HEK293T (cell line): Measurements from ENCODE around the gene ECPAS.

ENCODE experiments used
- CTCF ChIA-PET: fragments of 350-600 bp; formaldehyde crosslinking; extraction: SDS; loops from one replicate; lab custom pipeline; 2021; ENCODE audit warnings: antibody characterized with exemption, inconsistent platforms; lab: Yijun Ruan, JAX
- POLR2A ChIA-PET: fragments of 350-600 bp; formaldehyde crosslinking; extraction: SDS; loops from one replicate; lab custom pipeline; 2020; ENCODE audit warnings: antibody characterized with exemption, inconsistent platforms; lab: Yijun Ruan, JAX
- DNase-seq: peaks from one replicate; pipeline ENCODE4 v3.0.0; 2012; ENCODE audit warnings: mixed read lengths; ENCODE audit errors: extremely low spot score
- ARNT ChIP-seq: fragments of 450-650 bp; IDR thresholded peaks from 2 replicates; pipeline ENCODE4 v1.6.1; 2017; ENCODE audit warnings: mild to moderate bottlenecking
- BHLHE40 ChIP-seq: fragments of 450-650 bp; IDR thresholded peaks from 2 replicates; pipeline ENCODE4 v1.6.1; 2016; ENCODE audit warnings: mild to moderate bottlenecking, moderate library complexity, borderline replicate concordance
- CTBP1 ChIP-seq: fragments of 450-650 bp; IDR thresholded peaks from 2 replicates; pipeline ENCODE4 v1.6.1; 2016; ENCODE audit warnings: borderline replicate concordance
- ELF4 ChIP-seq: fragments of 450-650 bp; IDR thresholded peaks from 2 replicates; pipeline ENCODE4 v1.6.1; 2017; ENCODE audit warnings: antibody characterized with exemption
- FOXA1 ChIP-seq: fragments of 450-650 bp; IDR thresholded peaks from 2 replicates; pipeline ENCODE4 v1.6.1; 2016; ENCODE audit warnings: mild to moderate bottlenecking
- FOXK2 ChIP-seq: fragments of 450-650 bp; IDR thresholded peaks from 2 replicates; pipeline ENCODE4 v1.6.1; 2016; ENCODE audit warnings: mild to moderate bottlenecking
- FOXM1 ChIP-seq: fragments of 450-650 bp; IDR thresholded peaks from 2 replicates; pipeline ENCODE4 v1.6.1; 2017; ENCODE audit warnings: mild to moderate bottlenecking, borderline replicate concordance
- HDGF ChIP-seq: fragments of 450-650 bp; IDR thresholded peaks from 2 replicates; pipeline ENCODE4 v1.6.1; 2017; ENCODE audit warnings: antibody characterized with exemption, borderline replicate concordance
- L3MBTL2 ChIP-seq: fragments of 450-650 bp; conservative IDR thresholded peaks from 2 replicates; pipeline ENCODE4 v1.6.1; 2016; ENCODE audit warnings: mild to moderate bottlenecking
- LEF1 ChIP-seq: fragments of 450-650 bp; IDR thresholded peaks from 2 replicates; pipeline ENCODE4 v1.6.1; 2017; ENCODE audit warnings: mild to moderate bottlenecking, borderline replicate concordance
- NFRKB ChIP-seq: fragments of 450-650 bp; IDR thresholded peaks from 2 replicates; pipeline ENCODE4 v1.6.1; 2016; ENCODE audit warnings: mild to moderate bottlenecking, moderate library complexity
- SP1 ChIP-seq: fragments of 450-650 bp; IDR thresholded peaks from 2 replicates; pipeline ENCODE4 v1.6.1; 2017
- SUZ12 ChIP-seq: fragments of 450-650 bp; IDR thresholded peaks from 2 replicates; pipeline ENCODE4 v1.6.1; 2016; ENCODE audit warnings: mild to moderate bottlenecking
- TARDBP ChIP-seq: fragments of 450-650 bp; IDR thresholded peaks from 2 replicates; pipeline ENCODE4 v1.6.1; 2016
- ZNF384 ChIP-seq: fragments of 450-650 bp; IDR thresholded peaks from 2 replicates; pipeline ENCODE4 v1.6.1; 2016
- TF ChIP-seq, protein P1 (sequence below): fragments of 450-650 bp; IDR thresholded peaks from 2 replicates; pipeline ENCODE4 v1.6.1; 2016

The ECPAS gene

DNA sequence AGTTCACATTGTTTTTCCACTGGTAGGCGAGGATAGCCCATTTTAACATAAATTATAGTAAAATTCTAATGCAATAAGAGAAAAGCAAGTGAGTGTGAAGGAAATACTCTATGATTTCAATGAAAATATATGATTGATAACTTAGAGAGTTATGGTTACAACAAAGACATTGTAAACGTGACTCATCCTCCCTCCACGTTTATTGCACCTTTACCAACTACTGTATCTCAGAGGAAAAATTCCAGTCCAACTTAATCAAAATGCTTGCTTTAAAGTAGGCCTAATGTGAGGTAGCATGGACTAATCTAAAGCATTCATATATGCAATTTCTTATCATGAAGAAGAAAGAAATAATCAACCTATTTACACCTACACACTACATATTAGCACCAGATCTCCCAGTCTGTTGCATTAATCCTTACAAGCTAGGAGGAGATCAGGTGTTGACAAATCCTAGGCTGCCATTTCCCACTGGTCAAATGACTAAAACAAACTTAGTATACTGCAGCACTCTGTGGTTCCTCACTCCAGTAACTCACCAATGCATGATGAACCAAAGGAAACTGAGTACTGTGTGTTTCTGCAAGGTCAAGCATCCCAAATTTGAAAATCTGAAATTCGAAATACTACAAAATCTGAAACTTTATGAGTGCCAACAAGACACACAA, 41.7 kb downstream of the ECPAS start:
- ChIA-PET POLR2A (no interaction called here), CTCF (no interaction called here)
- TF ChIP-seq HDGF (no peak), ELF4 (no peak), TARDBP (no peak), ARNT (no peak), ZNF384 (no peak), LEF1 (no peak), SUZ12 (no peak), FOXK2 (no peak)
- DNase-seq = no peak

DNA sequence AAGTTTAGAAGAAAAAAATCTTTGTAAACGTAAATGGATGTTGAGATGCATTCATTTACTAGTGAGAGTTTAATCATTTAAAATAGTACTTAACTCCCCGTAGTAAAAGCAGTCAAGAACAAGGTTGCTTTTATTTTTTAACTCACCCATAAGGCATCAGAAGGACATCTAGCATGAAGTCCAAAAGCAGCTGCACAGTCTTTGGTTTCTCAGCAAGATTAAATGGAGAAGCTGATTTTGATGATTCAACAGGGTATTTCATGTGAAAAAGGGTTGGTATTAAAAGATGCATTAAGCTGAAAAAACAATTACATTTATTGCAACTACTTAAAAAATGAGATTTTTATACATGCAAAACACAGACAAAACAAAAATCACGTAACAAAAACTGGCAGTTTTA, 44.0 kb downstream of the ECPAS start:
- TF ChIP-seq CTBP1 (no peak), SUZ12 (no peak), BHLHE40 (no peak), ZNF384 (no peak), FOXA1 (no peak), LEF1 (no peak), FOXK2 (no peak), ARNT (no peak), ELF4 (no peak), FOXM1 (no peak), SP1 (no peak), NFRKB (no peak)
- TF ChIP-seq, protein P1, sequence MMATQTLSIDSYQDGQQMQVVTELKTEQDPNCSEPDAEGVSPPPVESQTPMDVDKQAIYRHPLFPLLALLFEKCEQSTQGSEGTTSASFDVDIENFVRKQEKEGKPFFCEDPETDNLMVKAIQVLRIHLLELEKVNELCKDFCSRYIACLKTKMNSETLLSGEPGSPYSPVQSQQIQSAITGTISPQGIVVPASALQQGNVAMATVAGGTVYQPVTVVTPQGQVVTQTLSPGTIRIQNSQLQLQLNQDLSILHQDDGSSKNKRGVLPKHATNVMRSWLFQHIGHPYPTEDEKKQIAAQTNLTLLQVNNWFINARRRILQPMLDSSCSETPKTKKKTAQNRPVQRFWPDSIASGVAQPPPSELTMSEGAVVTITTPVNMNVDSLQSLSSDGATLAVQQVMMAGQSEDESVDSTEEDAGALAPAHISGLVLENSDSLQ = no peak
- ChIA-PET CTCF (no interaction called here), POLR2A (no interaction called here)
- no peak for DNase-seq

DNA sequence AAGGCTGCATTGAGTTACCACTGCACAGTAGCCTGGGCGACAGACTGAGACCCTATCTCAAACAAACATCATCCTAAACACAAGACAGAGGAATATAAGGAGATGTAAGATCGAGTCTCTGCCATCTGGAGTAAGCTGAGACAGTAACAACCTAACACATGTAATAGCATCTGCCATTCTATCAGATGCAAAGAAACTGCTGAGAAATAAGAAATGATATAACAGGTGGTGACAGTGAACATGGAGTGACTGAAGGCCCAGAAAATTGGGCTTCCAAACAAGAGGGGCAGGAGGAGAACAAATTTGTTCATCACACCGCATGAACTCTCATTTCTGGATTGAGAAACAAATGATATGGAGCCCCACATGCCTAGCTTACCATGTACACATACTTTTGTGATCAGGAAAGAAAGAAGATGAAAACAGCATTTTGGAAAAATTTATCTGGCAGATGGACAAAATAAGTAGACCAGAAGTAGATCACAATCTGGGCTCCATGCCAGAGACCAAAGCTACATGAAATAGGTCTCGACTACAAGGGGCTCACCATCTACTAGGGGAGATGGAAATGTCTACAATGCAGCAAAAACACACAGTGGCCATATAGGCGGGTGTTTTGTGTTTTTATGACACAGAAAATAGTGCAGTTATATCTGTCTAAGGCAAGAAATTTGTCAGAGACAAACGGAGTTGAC, 45.5 kb downstream of the ECPAS start:
- TF ChIP-seq FOXM1 = no peak
- no peak for TF ChIP-seq NFRKB
- no peak for TF ChIP-seq FOXK2
- no peak for TF ChIP-seq HDGF
- no peak for TF ChIP-seq LEF1
- no peak for TF ChIP-seq SUZ12
- TF ChIP-seq L3MBTL2 = no peak
- TF ChIP-seq FOXA1 = no peak
- TF ChIP-seq ELF4 = no peak
- no peak for DNase-seq
- ChIA-PET CTCF (interaction anchor here (0.6 kb wide), 1 partner anchor 50 kb away, joined by 4 read pairs; no protein-coding TSS in a partner anchor), POLR2A (no interaction called here)

DNA sequence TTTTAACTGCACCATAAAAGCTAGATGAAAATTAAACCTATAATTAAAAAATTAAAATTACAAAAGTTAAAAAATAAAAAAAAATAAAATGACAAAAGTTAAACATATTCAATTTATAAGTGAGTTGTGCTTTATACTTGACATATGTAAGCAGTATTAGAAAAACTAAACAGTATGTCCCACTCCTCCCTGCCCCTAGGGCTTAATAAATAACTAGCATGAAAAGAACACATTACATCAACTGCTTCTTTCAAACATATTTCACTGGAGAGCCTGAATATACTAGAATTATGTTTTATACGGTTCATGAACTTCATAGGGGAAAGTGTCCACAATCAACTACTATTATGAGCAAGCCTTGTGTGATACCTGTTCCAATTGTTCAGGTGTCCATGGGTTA, 47.6 kb downstream of the ECPAS start:
- DNase-seq = no peak
- ChIA-PET POLR2A (interaction anchor here (1.5 kb wide), 1 partner anchor 46 kb away, joined by 3 read pairs; no protein-coding TSS in a partner anchor), CTCF (no interaction called here)
- no peak for TF ChIP-seq SUZ12
- no peak for TF ChIP-seq ZNF384
- no peak for TF ChIP-seq L3MBTL2
- TF ChIP-seq FOXA1 = no peak

DNA sequence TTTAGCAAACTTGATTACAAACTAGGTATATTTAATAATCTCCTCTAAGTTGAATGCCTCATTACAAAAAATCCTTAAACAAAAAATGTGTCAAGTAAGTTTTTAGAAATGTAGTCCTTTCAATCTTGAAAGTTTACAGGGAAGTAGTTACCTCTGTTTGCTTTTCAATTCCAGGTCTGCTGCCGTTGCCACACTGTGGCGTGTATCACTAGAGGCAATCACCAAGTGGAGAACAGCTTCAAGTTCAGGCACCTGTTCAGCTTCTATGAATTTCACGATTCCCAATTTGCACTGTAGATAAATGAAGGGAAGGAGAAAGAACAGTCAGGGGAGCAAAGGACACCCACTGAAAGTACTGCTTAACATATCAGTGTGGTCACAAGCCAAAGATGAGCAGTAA, 51.1 kb downstream of the ECPAS start:
- ChIA-PET CTCF (no interaction called here), POLR2A (no interaction called here)
- TF ChIP-seq TARDBP = no peak
- no peak for TF ChIP-seq SUZ12
- no peak for TF ChIP-seq CTBP1
- no peak for TF ChIP-seq BHLHE40
- no peak for TF ChIP-seq HDGF
- TF ChIP-seq FOXK2 = no peak
- no peak for TF ChIP-seq FOXM1
- TF ChIP-seq ELF4 = no peak
- TF ChIP-seq, protein P1 = no peak
- TF ChIP-seq LEF1 = no peak
- TF ChIP-seq ZNF384 = no peak
- no peak for TF ChIP-seq ARNT
- no peak for TF ChIP-seq SP1

DNA sequence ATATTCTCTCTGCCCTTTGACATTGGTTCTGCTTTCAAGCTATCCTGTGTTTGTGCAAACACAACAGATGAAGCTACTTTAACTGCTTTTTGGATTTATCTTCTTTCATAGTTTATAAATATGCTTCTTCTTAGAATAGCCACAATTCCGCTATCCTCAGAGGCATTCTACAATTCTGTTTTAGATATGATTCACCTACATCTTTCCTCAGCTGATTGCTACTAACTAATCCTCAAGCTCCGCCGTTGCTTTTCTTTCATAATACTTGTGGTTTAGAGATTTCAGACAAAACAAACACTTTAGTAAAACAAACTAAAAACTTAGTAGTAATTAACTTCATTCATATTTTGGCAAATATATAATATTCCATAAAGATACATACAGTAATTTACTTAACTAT, 52.5 kb downstream of the ECPAS start:
- POLR2A ChIA-PET = no interaction called here
- CTCF ChIA-PET = no interaction called here
- TF ChIP-seq ELF4 = no peak
- TF ChIP-seq SP1 = no peak
- no peak for TF ChIP-seq HDGF
- TF ChIP-seq ZNF384 = no peak
- TF ChIP-seq, protein P1 = no peak
- no peak for TF ChIP-seq FOXK2
- DNase-seq = no peak

More for the DNA sequence above, 51.1 kb downstream of the ECPAS start:
- DNase-seq = no peak

DNA sequence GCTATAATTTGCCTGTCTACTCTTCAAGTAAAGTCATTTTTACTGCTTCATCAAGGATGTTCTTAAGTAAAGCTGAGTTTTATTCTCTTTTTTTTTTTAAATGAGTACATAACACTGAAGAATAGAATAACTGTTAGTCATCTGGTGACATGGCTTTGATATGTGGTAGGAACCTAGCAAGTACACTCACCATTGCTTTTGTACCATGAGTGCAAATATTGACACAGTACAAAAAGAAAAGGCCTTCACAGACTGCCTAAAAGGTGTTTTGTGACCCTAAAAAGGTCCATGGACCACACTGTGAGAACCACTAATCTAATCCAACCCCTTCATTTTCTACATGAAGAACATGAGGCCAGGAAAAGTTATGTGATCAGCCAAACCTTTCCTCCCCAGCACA, 55.0 kb downstream of the ECPAS start:
- CTCF ChIA-PET = interaction anchor here (0.7 kb wide), 2 partner anchors 15 to 1526 kb away, joined by 3 read pairs; no protein-coding TSS in a partner anchor
- POLR2A ChIA-PET = no interaction called here
- TF ChIP-seq ZNF384 = no peak
- TF ChIP-seq CTBP1 = no peak
- TF ChIP-seq, protein P1 = no peak
- no peak for TF ChIP-seq FOXA1
- no peak for TF ChIP-seq L3MBTL2
- DNase-seq = no peak
